HepG2 (cell line): ENCODE data around the gene ABCA13. TPM values are rescaled to one million over a fixed set of nuclear protein-coding genes. Genes with fewer than 3 reads are reported as not detected.

Experiments
- ATF2 ChIP-seq: sonication (generic); formaldehyde crosslinking; IDR thresholded peaks from 2 replicates; pipeline ENCODE4 v1.4.0; 2020; ENCODE audit warnings: missing genetic modification reagents
- BCLAF1 ChIP-seq: fragments of 450-650 bp; IDR thresholded peaks from 2 replicates; pipeline ENCODE4 v1.6.1; 2017; ENCODE audit warnings: mild to moderate bottlenecking
- BRF2 ChIP-seq: sonication (generic); formaldehyde crosslinking; IDR thresholded peaks from 2 replicates; pipeline ENCODE4 v1.8.1; 2022; ENCODE audit warnings: mild to moderate bottlenecking, missing genetic modification reagents
- DZIP1 ChIP-seq: sonication (generic); formaldehyde crosslinking; IDR thresholded peaks from 2 replicates; pipeline ENCODE4 v1.5.0; 2020; ENCODE audit warnings: mild to moderate bottlenecking, missing genetic modification reagents
- HIVEP1 ChIP-seq: sonication (generic); formaldehyde crosslinking; IDR thresholded peaks from 2 replicates; pipeline ENCODE4 v1.4.0; 2020; ENCODE audit warnings: mild to moderate bottlenecking, missing genetic modification reagents
- KDM6A ChIP-seq: IDR thresholded peaks from 2 replicates; pipeline ENCODE4 v1.6.1; 2016; ENCODE audit warnings: low read depth
- MBD4 ChIP-seq: IDR thresholded peaks from 2 replicates; pipeline ENCODE4 v1.6.1; 2012; ENCODE audit warnings: low read length, inconsistent platforms, borderline replicate concordance
- MIER2 ChIP-seq: IDR thresholded peaks from 2 replicates; pipeline ENCODE4 v1.6.1; 2016; ENCODE audit warnings: missing biosample characterization, missing genetic modification reagents
- NFYB ChIP-seq: sonication (generic); formaldehyde crosslinking; IDR thresholded peaks from 2 replicates; pipeline ENCODE4 v1.4.0; 2020; ENCODE audit warnings: missing genetic modification reagents
- PHB2 ChIP-seq: fragments of 450-650 bp; IDR thresholded peaks from 2 replicates; pipeline ENCODE4 v1.6.1; 2018; ENCODE audit not compliant: partially characterized antibody
- RXRB ChIP-seq: IDR thresholded peaks from 2 replicates; pipeline ENCODE4 v1.6.1; 2016; ENCODE audit warnings: borderline replicate concordance, missing genetic modification reagents, missing compliant biosample characterization
- SAFB2 ChIP-seq: sonication (generic); formaldehyde crosslinking; IDR thresholded peaks from 2 replicates; pipeline ENCODE4 v1.5.1; 2020; ENCODE audit warnings: missing genetic modification reagents, low read depth, mild to moderate bottlenecking, borderline replicate concordance
- SIN3B ChIP-seq: fragments of 150-350 bp; IDR thresholded peaks from 2 replicates; pipeline ENCODE4 v1.6.1; 2014; ENCODE audit warnings: low read length
- SIX4 ChIP-seq: sonication (generic); formaldehyde crosslinking; IDR thresholded peaks from 2 replicates; pipeline ENCODE4 v1.4.0; 2020; ENCODE audit warnings: missing genetic modification reagents
- TBL1XR1 ChIP-seq: fragments of 150-350 bp; IDR thresholded peaks from 2 replicates; pipeline ENCODE4 v1.6.1; 2014; ENCODE audit warnings: borderline replicate concordance, low read length; ENCODE audit not compliant: partially characterized antibody
- TBX3 ChIP-seq: fragments of 450-650 bp; IDR thresholded peaks from 2 replicates; pipeline ENCODE4 v1.6.1; 2017; ENCODE audit warnings: antibody characterized with exemption, mild to moderate bottlenecking, inconsistent platforms, borderline replicate concordance
- TEAD3 ChIP-seq: optimal IDR thresholded peaks from 2 replicates; pipeline ENCODE3; 2016; ENCODE audit warnings: borderline replicate concordance
- TRIM22 ChIP-seq: fragments of 450-650 bp; IDR thresholded peaks from 2 replicates; pipeline ENCODE4 v1.6.1; 2017
- YEATS2 ChIP-seq: sonication (generic); formaldehyde crosslinking; IDR thresholded peaks from 2 replicates; pipeline ENCODE4 v1.4.0; 2020; ENCODE audit warnings: missing genetic modification reagents, borderline replicate concordance
- ZNF564 ChIP-seq: sonication (generic); formaldehyde crosslinking; IDR thresholded peaks from 2 replicates; pipeline ENCODE4 v1.8.1; 2023; ENCODE audit warnings: mild to moderate bottlenecking, missing genetic modification reagents
- ZNF724P ChIP-seq: sonication (generic); formaldehyde crosslinking; IDR thresholded peaks from 2 replicates; pipeline ENCODE4 v1.8.0; 2022; ENCODE audit warnings: missing genetic modification reagents, borderline replicate concordance
- ZNF747 ChIP-seq: sonication (generic); formaldehyde crosslinking; IDR thresholded peaks from 2 replicates; pipeline ENCODE4 v1.8.1; 2023; ENCODE audit warnings: missing genetic modification reagents, mild to moderate bottlenecking, borderline replicate concordance
- polyA plus RNA-seq, 8 experiments: library from polyadenylated mRNA; depleted of rRNA in 3 of 8; stranded (reverse) in 7 of 8; unstranded in 1 of 8; fragments of >200 nt; fragmentation: Illumina TruSeq in 4 of 8; extraction: Trizol in 4 of 8; gene quantifications; 2 replicates each; pipeline versions ENCODE4 v1.2.1 to v1.2.3, GENCODE V29; 2011 to 2016; ENCODE audit warnings: low read depth in 4 of 8, missing spikeins in 1 of 8, mixed read lengths in 1 of 8; ENCODE audit not compliant: insufficient read depth in 1 of 8
- total RNA-seq, 5 experiments: library from RNA; depleted of rRNA; stranded (reverse); fragments of >200 nt; fragmentation: Illumina TruSeq; extraction: Trizol; gene quantifications; 2 replicates each; pipeline ENCODE4 v1.2.3, GENCODE V29; 2016; ENCODE audit warnings: low read depth in 1 of 5

ABCA13 gene
- total and polyA plus RNA-seq, 2 of the 13 experiments (the other 11 are each of a cell fraction or from before 2014, with no cell fraction given) = 0.03 TPM; not detected in 1

- TF ChIP-seq BRF2 (CRISPR knock-in tag) (no peak), MBD4 (peak; percentile 58; the same call in 1 of the 2 replicates), RXRB (CRISPR knock-in tag) (peak; percentile 92), TBL1XR1 (no peak), KDM6A (CRISPR knock-in tag) (peak; percentile 88; the same call in 1 of the 2 replicates), NFYB (CRISPR knock-in tag) (no peak), PHB2 (no peak), ZNF724P (no peak), ZNF564 (no peak), ATF2 (peak; percentile 70), SAFB2 (CRISPR knock-in tag) (no peak; the same call in 1 of the 2 replicates), TEAD3 (CRISPR knock-in tag) (peak; percentile 90), ZNF747 (CRISPR knock-in tag) (no peak; the same call in 1 of the 2 replicates), YEATS2 (CRISPR knock-in tag) (no peak; the same call in 1 of the 2 replicates), DZIP1 (no peak), TRIM22 (no peak), BCLAF1 (no peak), MIER2 (0 out of 2 replicates have a peak, but pooled peaks have one; percentile 28), TBX3 (peak; percentile 53; the same call in 1 of the 2 replicates), SIN3B (no peak), HIVEP1 (CRISPR knock-in tag) (no peak; the same call in 1 of the 2 replicates), SIX4 (CRISPR knock-in tag) (0 out of 2 replicates have a peak, but pooled peaks have one; percentile 44)
These were observed 26.9 kb upstream of the ABCA13 start (continued) for GRCh38 chr7:48144291-48144768.
